Measurements from ENCODE around the gene THEM4. TPM values are rescaled to one million over a fixed set of nuclear protein-coding genes. Genes with fewer than 3 reads are reported as not detected.
"Not testable (repeated sequence)": the region's sequence is repeated elsewhere in the genome, so short reads cannot be mapped to it uniquely, and the experiment has no call there.

The THEM4 gene
- total RNA-seq, 4 donors from 2014 or later, result 13.2 to 15.7 (median 14.3) TPM

GRCh38 chr1:151902858-151903257 lies 6.5 kb downstream of the THEM4 start:
- Histone ChIP-seq H3K27me3 (no peaks in the 10 kb centered on the region), H3K36me3 (peaks cover 0 to 11% (median 9%) of the 10 kb centered on the region in 4 donors), H3K27ac (replicated peaks in 1 of 4) (no peak overlapping the region), H3K4me1 (peaks cover 0 to 21% (median 9%) of the 10 kb centered on the region in 4 donors), H3K4me3 (no peak overlapping the region), H3K9me3 (peaks cover 0 to 12% (median 5%) of the 10 kb centered on the region in 4 donors)
- intact Hi-C loops (cut with DNase I), result no loop called here
- no peak for TF ChIP-seq POLR2A (IDR thresholded peaks at IDR 0.05; ENCODE audit: low read depth)
- TF ChIP-seq EP300 (IDR thresholded peaks at IDR 0.05), result no peak
- no peak for TF ChIP-seq POLR2AphosphoS5 (IDR thresholded peaks at IDR 0.05)
- no peak for TF ChIP-seq CTCF (IDR thresholded peaks at IDR 0.05)
- DNase-seq (ENCODE audit: extremely low spot score), result no peak
- WGBS, result 65% methylated on average over 2 of the region's 2 CpGs

- DNase-seq (ENCODE audit: extremely low spot score); H3K36me3 ChIP-seq; H3K27ac ChIP-seq (replicated peaks in 1 of 4); H3K4me3 ChIP-seq; H3K27me3 ChIP-seq; intact Hi-C loops (cut with DNase I): not testable (repeated sequence)
- peaks cover 0 to 14% (median 4%) of the 10 kb centered on the region in 4 donors for H3K4me1 ChIP-seq
- WGBS, result 100% methylated on average over 3 of the region's 3 CpGs
- peaks cover 0 to 12% (median 5%) of the 10 kb centered on the region in 4 donors for H3K9me3 ChIP-seq
These were observed 8.5 kb downstream of the THEM4 start for GRCh38 chr1:151900804-151901203.

GRCh38 chr1:151898519-151898991 lies 10.8 kb downstream of the THEM4 start:
- Histone ChIP-seq H3K4me3 (no peak overlapping the region), H3K36me3 (peaks cover 8 to 17% (median 15%) of the 10 kb centered on the region in 4 donors), H3K9me3 (peaks cover 0 to 12% (median 5%) of the 10 kb centered on the region in 4 donors), H3K4me1 (peaks cover 0 to 8% (median 3%) of the 10 kb centered on the region in 4 donors), H3K27ac (replicated peaks in 1 of 4) (no peak overlapping the region), H3K27me3 (no peaks in the 10 kb centered on the region)
- TF ChIP-seq EP300 (IDR thresholded peaks at IDR 0.05), result no peak
- no peak for TF ChIP-seq POLR2AphosphoS5 (IDR thresholded peaks at IDR 0.05)
- TF ChIP-seq CTCF (IDR thresholded peaks at IDR 0.05), result no peak
- TF ChIP-seq POLR2A (IDR thresholded peaks at IDR 0.05; ENCODE audit: low read depth), result no peak
- DNase-seq (ENCODE audit: extremely low spot score), result no peak
- intact Hi-C loops (cut with DNase I), result no loop called here
- WGBS, result no CpG with 5 or more reads among the region's 2 CpGs

GRCh38 chr1:151897991-151898431 lies 11.3 kb downstream of the THEM4 start:
- intact Hi-C loops (cut with DNase I), result no loop called here
- WGBS, result 83% methylated on average over 10 of the region's 10 CpGs
- Histone ChIP-seq H3K9me3 (peaks cover 0 to 12% (median 5%) of the 10 kb centered on the region in 4 donors), H3K4me3 (no peak overlapping the region), H3K36me3 (peaks cover 11 to 23% (median 21%) of the 10 kb centered on the region in 4 donors), H3K27ac (replicated peaks in 1 of 4) (no peak overlapping the region), H3K27me3 (no peaks in the 10 kb centered on the region), H3K4me1 (peaks cover 0 to 8% (median 3%) of the 10 kb centered on the region in 4 donors)
- TF ChIP-seq EP300 (IDR thresholded peaks at IDR 0.05), result no peak
- TF ChIP-seq POLR2AphosphoS5 (IDR thresholded peaks at IDR 0.05), result no peak
- TF ChIP-seq POLR2A (IDR thresholded peaks at IDR 0.05; ENCODE audit: low read depth), result no peak
- no peak for TF ChIP-seq CTCF (IDR thresholded peaks at IDR 0.05)
- no peak for DNase-seq (ENCODE audit: extremely low spot score)

- DNase-seq (ENCODE audit: extremely low spot score), result no peak
- peaks cover 11 to 53% (median 36%) of the 10 kb centered on the region in 4 donors for H3K36me3 ChIP-seq
- H3K4me3 ChIP-seq, result no peak overlapping the region
- WGBS, result 95% methylated on average over 9 of the region's 9 CpGs
- no peaks in the 10 kb centered on the region for H3K9me3 ChIP-seq
- H3K27ac ChIP-seq (replicated peaks in 1 of 4), result no peak overlapping the region
- no peaks in the 10 kb centered on the region for H3K27me3 ChIP-seq
- TF ChIP-seq POLR2AphosphoS5 (IDR thresholded peaks at IDR 0.05) (no peak), POLR2A (IDR thresholded peaks at IDR 0.05; ENCODE audit: low read depth) (no peak), CTCF (IDR thresholded peaks at IDR 0.05) (no peak), EP300 (IDR thresholded peaks at IDR 0.05) (no peak)
- peaks cover 0 to 5% (median 2%) of the 10 kb centered on the region in 4 donors for H3K4me1 ChIP-seq
- intact Hi-C loops (cut with DNase I), result no loop called here
These were observed 16.0 kb downstream of the THEM4 start for GRCh38 chr1:151893176-151893924.
